ENCODE data around the gene MYF5. TPM values are rescaled to one million over a fixed set of nuclear protein-coding genes. Genes with fewer than 3 reads are reported as not detected.

MYF5 gene
- total and polyA plus RNA-seq, 2 donors (not counting 1 experiment from before 2014, with no cell fraction given), result not detected

- Histone ChIP-seq H3K36me3 (ENCODE audit: control insufficient read depth, insufficient read depth, low read length) (no peaks in the 10 kb centered on the region), H3K9me3 (ENCODE audit: control insufficient read depth, insufficient read depth, low read depth, low read length) (no peaks in the 10 kb centered on the region), H3K9ac (ENCODE audit: insufficient read depth, low read length) (no peak overlapping the region), H3K4me2 (ENCODE audit: extremely low read depth, insufficient read depth, low read length) (peak overlapping the region; percentile 67), H3K79me2 (ENCODE audit: control insufficient read depth, insufficient read depth, low read length) (no peaks in the 10 kb centered on the region), H3K4me3 (replicated peaks in 1 of 4; ENCODE audit: control extremely low read depth in 1 of 4, insufficient read depth in 1 of 4, low read depth in 3 of 4, low read length in 4 of 4) (peak overlapping the region in 3 of 4 experiments; percentile 13 to 18 (median 15)), H4K20me1 (ENCODE audit: control insufficient read depth, extremely low read depth, insufficient read depth, low read length) (no peaks in the 10 kb centered on the region), H3K4me1 (ENCODE audit: control insufficient read depth, extremely low read depth, insufficient read depth, low read length) (no peaks in the 10 kb centered on the region), H3K27ac (ENCODE audit: insufficient read depth, low read length) (no peak overlapping the region), H2AFZ (ENCODE audit: low read length) (peak overlapping the region; percentile 79), H3K27me3 (ENCODE audit: control insufficient read depth, insufficient read depth, low read length) (no peaks in the 10 kb centered on the region)
- peak; percentile 19 to 35 for DNase-seq (ENCODE audit: low read depth in 2 of 2)
- TF ChIP-seq EZH2 (IDR thresholded peaks at IDR 0.05; ENCODE audit: low read length, missing control alignments), result no peak
- no peak for TF ChIP-seq CTCF (conservative IDR thresholded peaks at IDR 0.05 in 1 of 2, IDR thresholded peaks at IDR 0.05 in 1 of 2; ENCODE audit: low read depth in 1 of 2, low read length in 2 of 2)
These were observed 8.3 kb upstream of the MYF5 start for GRCh38 chr12:80708259-80708974.

- H3K79me2 ChIP-seq (ENCODE audit: control insufficient read depth, insufficient read depth, low read length), result no peaks in the 10 kb centered on the region
- H3K4me2 ChIP-seq (ENCODE audit: extremely low read depth, insufficient read depth, low read length), result peak overlapping the region; percentile 67
These were observed 7.8 kb upstream of the MYF5 start for GRCh38 chr12:80708975-80709328.

More at GRCh38 chr12:80708975-80709328, 7.8 kb upstream of the MYF5 start:
- Histone ChIP-seq H3K4me1 (ENCODE audit: control insufficient read depth, extremely low read depth, insufficient read depth, low read length) (no peaks in the 10 kb centered on the region), H2AFZ (ENCODE audit: low read length) (peak overlapping the region; percentile 79), H3K36me3 (ENCODE audit: control insufficient read depth, insufficient read depth, low read length) (no peaks in the 10 kb centered on the region), H3K9ac (ENCODE audit: insufficient read depth, low read length) (no peak overlapping the region), H4K20me1 (ENCODE audit: control insufficient read depth, extremely low read depth, insufficient read depth, low read length) (no peaks in the 10 kb centered on the region), H3K9me3 (ENCODE audit: control insufficient read depth, insufficient read depth, low read depth, low read length) (no peaks in the 10 kb centered on the region), H3K27ac (ENCODE audit: insufficient read depth, low read length) (no peak overlapping the region), H3K4me3 (replicated peaks in 1 of 4; ENCODE audit: control extremely low read depth in 1 of 4, insufficient read depth in 1 of 4, low read depth in 3 of 4, low read length in 4 of 4) (peak overlapping the region in 2 of 4 experiments; percentile 13 to 18), H3K27me3 (ENCODE audit: control insufficient read depth, insufficient read depth, low read length) (no peaks in the 10 kb centered on the region)
- no peak for DNase-seq (ENCODE audit: low read depth in 2 of 2)
- no peak for TF ChIP-seq CTCF (conservative IDR thresholded peaks at IDR 0.05 in 1 of 2, IDR thresholded peaks at IDR 0.05 in 1 of 2; ENCODE audit: low read depth in 1 of 2, low read length in 2 of 2)
- TF ChIP-seq EZH2 (IDR thresholded peaks at IDR 0.05; ENCODE audit: low read length, missing control alignments), result no peak
